Activated CD4-positive, CD25-positive, alpha-beta regulatory T cell (primary cell): ENCODE results near the gene ADGRA1.

Experiments used
- DNase-seq, 4 experiments: peaks; one replicate each; lab custom pipeline; 2025; lab: John Stamatoyannopoulos, UW

The ADGRA1 gene

DNA sequence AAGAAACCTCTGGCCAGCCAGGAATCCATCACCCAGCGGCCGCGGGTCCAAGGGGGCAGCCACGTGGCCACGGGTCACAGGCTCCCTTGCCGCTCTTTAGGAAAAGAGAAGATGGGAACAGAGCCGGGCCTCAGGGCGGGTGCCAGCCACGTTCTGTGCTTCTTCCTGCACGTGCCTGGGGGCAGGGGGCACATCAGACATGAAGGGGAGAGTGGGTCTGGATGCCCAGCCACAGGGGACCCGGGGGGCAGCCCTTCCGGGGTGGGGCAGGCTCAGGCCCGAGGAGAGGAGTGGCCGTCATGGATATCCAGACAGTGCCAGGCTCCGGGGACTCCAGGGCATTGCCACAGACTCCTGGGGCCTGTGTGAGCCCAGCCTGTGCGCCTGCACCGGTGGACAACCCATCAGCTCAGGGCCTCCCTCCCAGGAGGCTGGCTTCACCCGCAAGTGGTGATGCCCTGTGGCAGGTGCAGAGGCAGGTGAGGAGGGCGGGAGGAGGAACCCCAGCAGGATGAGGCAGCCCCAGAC, 31.0 kb upstream of the ADGRA1 start:
- DNase-seq: no peak

DNA sequence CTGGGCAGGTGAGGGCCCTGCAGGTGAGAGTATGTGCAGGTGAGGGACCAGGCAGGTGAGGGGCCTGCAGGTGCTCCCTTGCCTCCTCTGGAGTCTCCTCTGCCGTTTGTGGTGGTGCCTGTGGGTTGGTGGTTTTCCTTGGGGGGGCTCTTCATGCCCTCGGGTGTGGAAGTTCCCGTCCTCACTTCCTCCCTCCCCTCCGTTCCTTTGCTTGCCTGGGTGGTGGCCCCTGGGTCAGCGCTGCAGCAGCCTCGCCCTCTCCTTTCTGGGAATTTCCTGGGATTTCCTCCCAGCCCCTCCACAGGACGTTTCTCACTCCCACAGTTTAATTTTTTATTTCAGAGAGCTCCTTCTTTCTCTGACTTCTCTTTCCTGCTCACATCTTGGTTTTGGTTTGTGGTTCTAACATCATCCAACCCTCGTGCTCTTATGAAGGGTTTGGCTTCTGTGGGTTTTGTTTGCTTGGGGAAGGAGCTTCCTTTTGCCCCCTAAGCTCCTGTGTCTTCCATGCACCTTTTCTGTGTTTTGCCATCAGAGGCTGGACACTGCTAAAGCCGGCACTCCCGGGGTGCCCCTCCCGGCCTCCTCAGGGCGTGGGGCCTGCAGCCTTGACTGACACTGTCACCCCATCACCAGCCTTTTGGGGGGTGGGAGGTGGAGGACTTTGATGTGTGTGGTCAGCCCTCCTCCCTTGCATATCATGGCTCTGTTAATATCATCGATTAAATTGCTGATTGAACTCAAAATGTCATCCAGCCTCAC, 29.2 kb upstream of the ADGRA1 start:
- no peak for DNase-seq

DNA sequence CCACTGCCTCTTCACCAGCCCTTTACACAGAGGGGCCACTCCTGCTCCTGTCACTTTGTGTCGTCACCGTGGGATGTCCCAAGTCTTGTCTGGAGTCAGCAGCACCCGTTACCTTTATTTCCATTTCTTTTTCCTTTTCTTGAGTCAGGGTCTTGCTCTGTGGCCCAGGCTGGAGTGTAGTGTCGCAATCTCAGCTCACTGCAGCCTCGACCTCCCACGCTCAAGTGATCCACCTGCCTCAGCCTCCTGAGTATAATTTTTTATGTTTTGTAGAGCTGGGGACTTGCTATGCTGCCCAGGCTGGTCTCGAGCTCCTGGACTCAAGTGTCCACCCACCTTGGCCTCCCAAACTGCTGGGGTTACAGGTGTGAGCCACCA, 28.6 kb upstream of the ADGRA1 start:
- DNase-seq: no peak

GRCh38 chr10:133059571-133059970, 28.2 kb upstream of the ADGRA1 start:
- no peak for DNase-seq

- DNase-seq: no peak
Observed at GRCh38 chr10:133060022-133060421, 27.7 kb upstream of the ADGRA1 start.

DNA sequence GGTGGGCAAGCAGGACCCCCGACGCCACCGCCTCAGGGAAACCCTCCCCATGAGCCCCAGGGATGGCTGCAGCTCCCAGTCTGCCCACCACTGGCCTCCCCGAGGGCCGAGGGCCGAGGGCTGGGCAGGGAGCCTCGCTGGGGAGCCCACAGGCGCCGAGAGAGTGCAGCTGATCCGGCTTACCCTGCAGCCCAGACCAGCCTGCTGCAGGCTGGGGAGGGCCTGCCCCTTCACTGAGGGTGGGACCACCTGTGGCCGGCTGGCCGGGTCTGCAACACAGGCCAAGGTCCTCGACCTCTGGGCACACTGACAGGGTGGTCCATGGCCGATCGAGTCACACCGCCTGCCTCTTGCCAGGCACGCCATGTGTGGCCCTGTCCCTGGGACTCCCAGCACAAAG, 27.3 kb upstream of the ADGRA1 start:
- DNase-seq: no peak

DNA sequence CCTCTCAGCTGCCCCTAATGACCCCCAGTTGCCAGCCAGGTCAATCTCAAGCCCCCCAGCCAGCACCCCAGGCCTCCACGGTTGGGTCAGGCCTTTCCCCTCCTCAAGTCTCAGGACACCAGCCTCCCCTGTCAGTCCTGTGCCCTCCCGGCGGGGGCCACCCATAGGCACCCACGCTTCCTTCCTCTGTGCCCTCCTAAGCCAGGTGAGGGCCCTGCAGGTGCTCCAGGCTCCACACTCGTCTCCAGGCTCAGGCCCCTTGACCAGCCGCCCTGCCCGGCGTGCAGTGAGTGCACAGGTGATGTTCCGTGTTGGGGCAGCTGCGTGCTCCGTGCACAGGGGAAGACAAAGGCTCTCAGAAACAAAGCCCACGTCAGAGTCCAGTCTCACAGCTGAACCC, 26.8 kb upstream of the ADGRA1 start:
- no peak for DNase-seq

DNA sequence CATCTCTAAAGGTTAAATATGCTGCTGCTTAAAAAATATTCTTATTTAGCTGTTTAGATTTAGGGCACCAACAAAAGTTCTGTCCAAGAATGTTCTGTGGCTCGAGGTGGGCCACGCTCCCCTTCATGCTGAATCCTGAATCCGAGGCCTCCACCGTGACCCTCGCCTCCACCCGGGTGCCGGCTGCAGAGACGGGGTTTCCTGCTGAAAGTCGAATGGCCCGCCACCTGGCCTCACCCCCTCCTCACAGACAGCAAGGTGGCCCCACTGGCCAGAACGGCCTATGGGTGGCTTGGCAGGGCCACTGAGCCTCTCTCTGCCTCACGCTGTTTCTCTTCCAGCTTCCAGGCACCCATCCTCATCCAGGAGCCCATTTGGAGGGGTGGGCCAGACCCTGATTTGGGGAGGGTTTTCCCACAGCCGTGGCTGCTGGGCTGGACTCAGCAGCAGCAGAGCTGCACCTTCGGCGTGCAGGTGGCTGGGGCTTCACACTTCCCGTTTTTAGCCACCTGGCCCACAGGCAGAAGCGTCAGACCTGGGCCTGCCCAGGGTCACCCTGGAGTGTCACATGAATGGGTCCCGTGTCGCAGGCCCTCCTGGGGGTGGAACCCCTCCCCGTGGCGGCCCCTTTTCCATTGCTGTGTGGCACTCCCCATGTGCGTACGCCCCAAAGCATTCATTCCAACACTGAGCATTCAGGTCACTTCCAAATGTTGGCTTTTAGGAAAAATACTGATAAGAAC, 26.3 kb upstream of the ADGRA1 start:
- DNase-seq: no peak

- DNase-seq: no peak
Observed at GRCh38 chr10:133062085-133062484, 25.6 kb upstream of the ADGRA1 start.

DNA sequence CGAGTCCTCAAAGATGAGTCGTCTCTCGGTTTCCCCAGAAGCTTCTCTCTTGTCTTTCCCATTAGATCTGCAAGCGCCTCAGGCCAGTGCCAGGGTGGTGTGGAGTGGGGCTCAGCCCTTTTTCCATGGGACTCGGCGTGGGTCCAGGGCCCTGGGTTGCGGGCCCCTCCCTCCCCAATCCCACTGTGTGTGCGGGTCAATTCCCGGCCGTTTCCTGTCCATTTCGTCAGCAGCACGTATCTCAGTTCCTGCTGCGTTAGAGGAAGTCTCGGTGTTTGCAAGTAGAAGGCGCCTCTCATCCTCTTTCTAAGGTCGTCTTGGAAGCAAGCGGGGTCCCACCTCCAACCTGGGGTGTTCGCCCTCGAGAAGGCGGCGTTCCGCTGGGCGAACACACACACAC, 25.1 kb upstream of the ADGRA1 start:
- no peak for DNase-seq

DNA sequence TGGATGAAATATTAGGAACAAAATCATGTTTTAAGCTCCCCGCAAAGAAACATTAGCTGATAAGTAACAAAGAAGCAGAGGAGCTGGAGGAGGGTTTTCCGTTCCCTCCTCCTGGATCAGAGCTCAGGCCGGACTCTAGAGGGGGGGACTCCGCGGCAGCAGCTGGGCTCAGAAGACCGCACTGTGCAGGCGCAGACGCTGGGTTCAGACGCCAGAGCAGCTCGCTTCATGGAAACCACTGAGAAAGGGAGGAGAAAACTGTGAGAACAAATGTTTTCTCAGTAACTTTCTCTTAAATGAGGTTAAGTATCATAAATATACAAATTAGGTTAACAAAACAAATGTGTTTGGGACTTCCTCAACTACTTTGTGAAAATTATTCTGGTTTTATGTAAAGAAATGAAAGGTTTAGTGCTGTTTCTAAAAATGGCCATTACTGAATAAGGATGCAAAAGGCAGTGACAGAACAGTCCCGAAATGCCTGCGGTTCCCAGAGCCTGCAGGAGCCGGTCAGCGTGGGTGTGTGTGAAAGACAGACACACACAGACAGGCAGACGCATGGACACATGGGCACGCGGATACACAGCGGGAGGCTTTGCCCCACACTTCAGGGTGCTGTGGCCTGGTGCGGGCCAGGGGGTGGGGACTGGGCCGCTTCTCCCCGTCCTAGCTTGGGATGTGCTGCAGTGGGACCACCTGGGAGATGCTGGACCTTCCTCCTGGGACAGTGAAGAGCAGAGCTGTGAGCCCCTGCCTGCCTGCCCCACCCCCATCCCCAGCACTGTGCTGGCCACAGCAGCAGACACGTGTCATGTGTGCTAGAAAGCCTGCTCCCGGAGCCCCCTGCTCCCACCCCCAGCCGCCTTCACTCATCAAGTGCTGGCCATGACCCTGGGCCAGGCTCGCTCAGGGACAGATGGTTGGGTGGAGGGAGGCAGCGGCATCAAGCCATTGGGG, 20.3 kb upstream of the ADGRA1 start:
- no peak for DNase-seq

DNA sequence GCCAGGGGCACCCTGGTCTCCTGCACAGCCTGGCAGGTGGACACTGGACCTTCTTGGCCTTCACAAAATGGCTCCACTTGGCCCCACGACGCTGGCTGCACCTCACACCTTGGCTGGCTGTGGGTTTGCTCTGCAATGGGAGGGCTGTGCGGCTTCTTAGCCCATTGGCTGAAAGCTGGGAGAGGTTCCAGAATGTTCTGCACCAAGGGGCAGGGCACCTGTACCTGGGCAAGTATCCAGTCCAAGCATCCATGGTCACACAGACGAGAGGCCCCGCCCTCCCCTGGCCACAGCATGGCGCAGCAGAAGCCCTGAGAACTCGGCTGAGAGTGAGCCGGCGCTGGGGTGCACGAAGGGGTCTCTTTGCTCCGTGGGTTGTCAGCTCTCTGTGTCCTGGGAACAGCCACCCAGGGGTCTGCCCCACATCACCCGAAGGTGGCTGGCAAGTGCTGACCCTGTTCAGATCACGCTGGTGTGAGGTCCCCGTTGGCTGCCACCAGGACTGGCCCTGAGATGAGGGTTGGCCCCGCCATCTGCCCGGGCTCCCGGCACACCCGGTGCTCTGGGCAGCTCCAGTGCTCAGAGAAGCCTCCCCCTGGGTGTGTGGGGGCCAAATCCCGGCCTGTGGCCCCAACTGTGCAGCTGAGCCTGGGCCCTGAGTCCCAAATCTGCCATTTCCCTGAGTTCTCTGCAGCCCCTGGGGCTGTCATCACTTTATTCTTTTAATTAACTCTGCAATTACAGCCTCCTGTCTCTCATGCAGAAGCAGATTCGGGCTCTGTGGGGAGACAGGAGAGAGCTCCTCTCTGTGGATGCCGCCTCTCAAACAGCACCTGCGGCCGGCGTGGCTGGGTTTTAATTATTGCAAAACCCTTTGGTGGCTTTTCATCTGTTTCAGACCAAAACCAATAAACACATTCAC, 19.4 kb upstream of the ADGRA1 start:
- no peak for DNase-seq

GRCh38 chr10:133069033-133069525, 18.6 kb upstream of the ADGRA1 start:
- DNase-seq: no peak

DNA sequence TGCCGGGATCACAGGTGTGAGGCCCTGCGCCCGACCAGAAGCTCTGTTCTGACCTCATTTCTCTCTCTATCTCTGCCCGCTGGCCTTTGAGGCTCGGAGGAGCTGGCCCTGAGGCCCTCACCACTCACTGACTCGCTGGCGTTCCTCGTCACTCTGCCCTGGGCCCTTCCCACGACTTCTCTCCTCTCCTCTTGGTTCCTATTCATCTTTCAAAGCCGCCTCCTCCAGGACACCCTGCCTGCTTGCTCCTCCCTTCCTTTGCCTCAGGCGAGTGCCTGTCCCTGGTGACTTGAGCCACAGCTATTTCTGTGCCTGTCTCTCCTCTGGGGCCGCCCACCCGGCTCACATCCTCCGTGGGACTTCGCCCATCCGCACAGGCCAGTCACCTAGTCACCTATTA, 17.3 kb upstream of the ADGRA1 start:
- DNase-seq: no peak

- no peak for DNase-seq
Observed at GRCh38 chr10:133070810-133071209, 16.9 kb upstream of the ADGRA1 start.

DNA sequence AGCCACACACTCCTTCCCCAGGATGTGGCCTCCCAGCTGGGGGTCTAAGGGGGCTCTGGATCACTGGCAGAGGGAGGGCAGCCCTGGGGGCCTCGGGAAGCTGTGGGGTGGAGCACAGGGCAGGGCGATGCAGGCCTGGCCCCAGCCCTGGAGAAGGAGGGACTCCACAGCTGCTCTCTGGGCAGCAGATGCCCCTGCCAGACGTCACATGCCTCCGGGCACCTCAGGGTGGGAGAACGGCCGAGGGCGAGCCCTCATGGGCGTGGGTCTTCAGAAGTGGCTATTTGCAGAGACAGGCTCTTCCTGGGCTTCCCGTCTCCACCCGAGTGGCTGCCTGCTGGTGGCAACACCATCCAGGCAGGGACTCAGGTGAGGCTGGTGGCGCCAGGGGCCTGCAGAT, 16.0 kb upstream of the ADGRA1 start:
- no peak for DNase-seq

GRCh38 chr10:133072196-133072595, 15.5 kb upstream of the ADGRA1 start:
- no peak for DNase-seq

GRCh38 chr10:133072720-133073390, 14.9 kb upstream of the ADGRA1 start:
- no peak for DNase-seq

GRCh38 chr10:133075346-133076137, 12.2 kb upstream of the ADGRA1 start:
- no peak for DNase-seq
